Osteoblast (primary cell): ENCODE results near the gene PCDH17. TPM values are rescaled to one million over a fixed set of nuclear protein-coding genes. Genes with fewer than 3 reads are reported as not detected.

Source experiments
- DNase-seq: peaks from one replicate; pipeline ENCODE4 v3.0.0; 2011; ENCODE audit warnings: low spot score, mixed read lengths; ENCODE audit not compliant: insufficient read length; ENCODE audit errors: missing footprints
- H2AFZ ChIP-seq: 2 replicates; pipeline ENCODE4 v1.6.0; 2011; ENCODE audit warnings: mild to moderate bottlenecking, low read length
- H3K27ac ChIP-seq: 2 replicates; pipeline ENCODE4 v1.5.1; 2011; ENCODE audit warnings: mild to moderate bottlenecking, low read depth, low read length, moderate library complexity
- H3K27me3 ChIP-seq: 2 replicates; pipeline ENCODE4 v1.6.0; 2012; ENCODE audit warnings: mild to moderate bottlenecking, control low read depth, inconsistent platforms, low read length, moderate library complexity; ENCODE audit not compliant: insufficient read depth
- H3K36me3 ChIP-seq: 2 replicates; pipeline ENCODE4 v1.5.1; 2011; ENCODE audit warnings: mild to moderate bottlenecking, low read length, control low read depth, moderate library complexity; ENCODE audit not compliant: insufficient read depth
- H3K4me1 ChIP-seq: 2 replicates; pipeline ENCODE4 v1.5.1; 2011; ENCODE audit warnings: mild to moderate bottlenecking, low read length, control low read depth, moderate library complexity; ENCODE audit not compliant: insufficient read depth
- H3K4me2 ChIP-seq: 2 replicates; pipeline ENCODE4 v1.6.0; 2011; ENCODE audit warnings: mild to moderate bottlenecking, low read length; ENCODE audit not compliant: insufficient read depth
- H3K4me3 ChIP-seq: fragments of 200-600 bp; sonication (generic); 3 replicates; pipeline ENCODE4 v1.5.1; 2012; ENCODE audit warnings: mild to moderate bottlenecking, low read length, inconsistent platforms; ENCODE audit not compliant: insufficient read depth
- H3K79me2 ChIP-seq: 2 replicates; pipeline ENCODE4 v1.6.0; 2012; ENCODE audit warnings: mild to moderate bottlenecking, low read length, control low read depth, inconsistent platforms; ENCODE audit not compliant: insufficient read depth
- H3K9me3 ChIP-seq: 2 replicates; pipeline ENCODE4 v1.5.1; 2011; ENCODE audit warnings: low read depth, low read length, control low read depth
- H4K20me1 ChIP-seq: 2 replicates; pipeline ENCODE4 v1.6.0; 2012; ENCODE audit warnings: mild to moderate bottlenecking, low read length, control low read depth; ENCODE audit not compliant: insufficient read depth
- CTCF ChIP-seq: IDR thresholded peaks from 2 replicates; pipeline ENCODE4 v1.5.1; 2011; ENCODE audit warnings: mild to moderate bottlenecking, low read depth, low read length, moderate library complexity; ENCODE audit errors: extremely low read depth
- total RNA-seq: library from RNA; depleted of rRNA; stranded (reverse); fragments of >200 nt; gene quantifications from 2 replicates; pipeline ENCODE4 v1.2.3, GENCODE V29; 2012

The PCDH17 gene
- total RNA-seq, 1 donor = under 0.01 TPM

- TF ChIP-seq CTCF = no peak
- Histone ChIP-seq H3K9me3 (peaks cover 2% of the 10 kb centered on the region), H3K27ac (no peak overlapping the region), H3K36me3 (no peaks in the 10 kb centered on the region), H3K27me3 (no peaks in the 10 kb centered on the region), H3K4me2 (no peak overlapping the region), H3K79me2 (no peaks in the 10 kb centered on the region), H3K4me1 (no peaks in the 10 kb centered on the region), H4K20me1 (no peaks in the 10 kb centered on the region), H3K4me3 (no peak overlapping the region), H2AFZ (no peak overlapping the region)
- no peak for DNase-seq
Observed at GRCh38 chr13:57763689-57764088, 132.1 kb downstream of the PCDH17 start.
